Fibroblast of lung (primary cell): Measurements from ENCODE around the gene GRK5. TPM values are rescaled to one million over a fixed set of nuclear protein-coding genes. Genes with fewer than 3 reads are reported as not detected.

Source experiments
- DNase-seq, 2 donors: peaks; one replicate each; pipeline versions ENCODE4 v3.0.0 to v3.0.0-alpha.2; 2010; ENCODE audit warnings: low read depth in 2 of 2
- H2AFZ ChIP-seq: 2 replicates; pipeline ENCODE4 v1.5.1; 2012; ENCODE audit warnings: low read length, control low read depth, inconsistent platforms
- H3K27ac ChIP-seq: 2 replicates; pipeline ENCODE4 v1.5.1; 2011; ENCODE audit warnings: low read length, control low read depth; ENCODE audit not compliant: insufficient read depth
- H3K27me3 ChIP-seq: 2 replicates; pipeline ENCODE4 v1.5.1; 2011; ENCODE audit warnings: mild to moderate bottlenecking, low read length; ENCODE audit not compliant: control insufficient read depth, insufficient read depth
- H3K36me3 ChIP-seq: 2 replicates; pipeline ENCODE4 v1.5.1; 2011; ENCODE audit warnings: low read length; ENCODE audit not compliant: control insufficient read depth, insufficient read depth
- H3K4me1 ChIP-seq: 2 replicates; pipeline ENCODE4 v1.5.1; 2011; ENCODE audit warnings: low read length; ENCODE audit not compliant: control insufficient read depth, insufficient read depth; ENCODE audit errors: extremely low read depth
- H3K4me2 ChIP-seq: 2 replicates; pipeline ENCODE4 v1.5.1; 2011; ENCODE audit warnings: low read length, control low read depth; ENCODE audit not compliant: insufficient read depth; ENCODE audit errors: extremely low read depth
- H3K4me3 ChIP-seq, 4 experiments: fragments of 200-600 bp in 1 of 4; sonication (generic) in 1 of 4; replicated peaks in 1 of 4; 2 replicates each; pipeline ENCODE4 v1.5.1; 2011 to 2016; ENCODE audit warnings: low read length in 4 of 4, low read depth in 3 of 4, mild to moderate bottlenecking in 3 of 4, control low read depth in 2 of 4, inconsistent platforms in 1 of 4, mixed read lengths in 1 of 4; ENCODE audit not compliant: insufficient read depth in 1 of 4; ENCODE audit errors: control extremely low read depth in 1 of 4
- H3K79me2 ChIP-seq: 2 replicates; pipeline ENCODE4 v1.5.1; 2012; ENCODE audit warnings: mild to moderate bottlenecking, low read length, inconsistent platforms; ENCODE audit not compliant: control insufficient read depth, insufficient read depth
- H3K9ac ChIP-seq: 2 replicates; pipeline ENCODE4 v1.5.1; 2011; ENCODE audit warnings: mild to moderate bottlenecking, low read length, control low read depth; ENCODE audit not compliant: insufficient read depth
- H3K9me3 ChIP-seq: 2 replicates; pipeline ENCODE4 v1.5.1; 2012; ENCODE audit warnings: low read depth, low read length; ENCODE audit not compliant: control insufficient read depth, insufficient read depth
- H4K20me1 ChIP-seq: 2 replicates; pipeline ENCODE4 v1.5.1; 2011; ENCODE audit warnings: low read length; ENCODE audit not compliant: control insufficient read depth, insufficient read depth; ENCODE audit errors: extremely low read depth
- EZH2 ChIP-seq: IDR thresholded peaks from 2 replicates; pipeline ENCODE4 v1.5.1; 2012; ENCODE audit warnings: low read length, control low read depth, mild to moderate bottlenecking; ENCODE audit errors: missing control alignments
- polyA plus RNA-seq, 2 donors: library from polyadenylated mRNA; depleted of rRNA in 1 of 2; stranded (reverse) in 1 of 2; unstranded in 1 of 2; fragments of >200 nt; gene quantifications; 2 replicates each; pipeline ENCODE4 v1.2.1, GENCODE V29; 2011 to 2012; ENCODE audit warnings: missing spikeins in 1 of 2
- total RNA-seq: library from RNA; depleted of rRNA; stranded (reverse); fragments of >200 nt; gene quantifications from 2 replicates; pipeline ENCODE4 v1.2.1, GENCODE V29; 2014
- TF ChIP-seq, protein P1 (sequence below), 2 donors: IDR thresholded peaks in 1 of 2; conservative IDR thresholded peaks in 1 of 2; 1 replicate in 1 of 2; 2 replicates in 1 of 2; pipeline ENCODE4 v1.5.1; 2011 to 2012; ENCODE audit warnings: low read length in 2 of 2, control low read depth in 1 of 2, inconsistent platforms in 1 of 2, low read depth in 1 of 2, mild to moderate bottlenecking in 1 of 2

Gene GRK5
- total and polyA plus RNA-seq, 2 donors (not counting 1 experiment from before 2014, with no cell fraction given): 24.1 to 90.3 TPM

DNA sequence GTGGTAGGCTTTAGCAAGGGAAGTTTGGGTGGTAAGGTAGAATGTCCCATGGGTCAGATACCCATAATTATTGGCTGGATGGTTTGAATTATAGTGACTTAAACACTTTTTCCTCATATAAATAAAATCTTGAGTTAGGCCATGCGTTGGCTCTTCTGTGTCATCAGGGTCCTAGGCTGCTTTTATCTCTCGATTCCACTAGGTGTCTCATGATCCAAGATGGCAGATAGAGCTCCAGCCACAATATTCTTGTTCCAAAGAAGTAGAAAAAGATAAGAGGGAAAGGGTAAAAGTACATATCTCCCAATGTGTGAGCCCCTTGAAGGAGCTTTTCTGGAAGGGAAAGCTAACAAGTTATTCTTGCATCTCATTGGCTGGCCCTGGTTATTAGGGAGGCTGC, 144.7 kb downstream of the GRK5 start:
- H3K79me2 ChIP-seq: peaks cover 14% of the 10 kb centered on the region
- TF ChIP-seq EZH2: no peak
- TF ChIP-seq, protein P1, sequence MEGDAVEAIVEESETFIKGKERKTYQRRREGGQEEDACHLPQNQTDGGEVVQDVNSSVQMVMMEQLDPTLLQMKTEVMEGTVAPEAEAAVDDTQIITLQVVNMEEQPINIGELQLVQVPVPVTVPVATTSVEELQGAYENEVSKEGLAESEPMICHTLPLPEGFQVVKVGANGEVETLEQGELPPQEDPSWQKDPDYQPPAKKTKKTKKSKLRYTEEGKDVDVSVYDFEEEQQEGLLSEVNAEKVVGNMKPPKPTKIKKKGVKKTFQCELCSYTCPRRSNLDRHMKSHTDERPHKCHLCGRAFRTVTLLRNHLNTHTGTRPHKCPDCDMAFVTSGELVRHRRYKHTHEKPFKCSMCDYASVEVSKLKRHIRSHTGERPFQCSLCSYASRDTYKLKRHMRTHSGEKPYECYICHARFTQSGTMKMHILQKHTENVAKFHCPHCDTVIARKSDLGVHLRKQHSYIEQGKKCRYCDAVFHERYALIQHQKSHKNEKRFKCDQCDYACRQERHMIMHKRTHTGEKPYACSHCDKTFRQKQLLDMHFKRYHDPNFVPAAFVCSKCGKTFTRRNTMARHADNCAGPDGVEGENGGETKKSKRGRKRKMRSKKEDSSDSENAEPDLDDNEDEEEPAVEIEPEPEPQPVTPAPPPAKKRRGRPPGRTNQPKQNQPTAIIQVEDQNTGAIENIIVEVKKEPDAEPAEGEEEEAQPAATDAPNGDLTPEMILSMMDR (conservative IDR thresholded peaks at IDR 0.05 in 1 of 2, IDR thresholded peaks at IDR 0.05 in 1 of 2; ENCODE audit: low read depth in 1 of 2, low read length in 2 of 2): no peak
- DNase-seq: no peak

DNA sequence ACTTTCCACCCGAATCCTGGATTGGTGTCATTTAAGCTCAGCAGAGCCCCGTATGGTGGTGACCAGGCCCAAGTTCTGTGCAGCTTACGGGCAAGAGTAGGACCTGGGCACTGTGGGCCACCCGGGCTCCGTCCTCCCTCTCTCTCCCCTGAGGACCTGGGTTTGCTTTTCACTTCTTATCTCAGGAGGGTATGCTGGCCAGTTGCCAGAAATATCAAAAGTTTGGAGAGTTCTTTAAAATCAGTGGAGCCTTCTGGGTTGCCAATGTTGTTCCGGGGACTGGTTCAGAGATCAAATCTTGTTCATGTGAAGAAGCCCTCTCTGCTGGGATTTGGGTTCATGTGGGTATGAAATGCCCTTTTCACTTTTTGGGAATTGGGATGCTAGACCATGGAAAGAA, 145.4 kb downstream of the GRK5 start:
- Histone ChIP-seq H3K4me1 (peaks cover 22% of the 10 kb centered on the region), H4K20me1 (no peaks in the 10 kb centered on the region), H3K9ac (no peak overlapping the region), H2AFZ (no peak overlapping the region), H3K79me2 (peaks cover 13% of the 10 kb centered on the region), H3K27ac (no peak overlapping the region), H3K9me3 (no peaks in the 10 kb centered on the region), H3K4me3 (no peak overlapping the region), H3K27me3 (no peaks in the 10 kb centered on the region), H3K4me2 (no peak overlapping the region), H3K36me3 (no peaks in the 10 kb centered on the region)
- no peak for DNase-seq
- TF ChIP-seq, protein P1 (conservative IDR thresholded peaks at IDR 0.05 in 1 of 2, IDR thresholded peaks at IDR 0.05 in 1 of 2; ENCODE audit: low read depth in 1 of 2, low read length in 2 of 2): no peak

More for the DNA sequence above, 144.7 kb downstream of the GRK5 start:
- Histone ChIP-seq H3K9me3 (no peaks in the 10 kb centered on the region), H3K27ac (no peak overlapping the region), H3K4me1 (peaks cover 22% of the 10 kb centered on the region), H3K4me2 (no peak overlapping the region), H3K9ac (no peak overlapping the region), H3K27me3 (no peaks in the 10 kb centered on the region), H4K20me1 (no peaks in the 10 kb centered on the region), H2AFZ (no peak overlapping the region), H3K4me3 (no peak overlapping the region), H3K36me3 (no peaks in the 10 kb centered on the region)

DNA sequence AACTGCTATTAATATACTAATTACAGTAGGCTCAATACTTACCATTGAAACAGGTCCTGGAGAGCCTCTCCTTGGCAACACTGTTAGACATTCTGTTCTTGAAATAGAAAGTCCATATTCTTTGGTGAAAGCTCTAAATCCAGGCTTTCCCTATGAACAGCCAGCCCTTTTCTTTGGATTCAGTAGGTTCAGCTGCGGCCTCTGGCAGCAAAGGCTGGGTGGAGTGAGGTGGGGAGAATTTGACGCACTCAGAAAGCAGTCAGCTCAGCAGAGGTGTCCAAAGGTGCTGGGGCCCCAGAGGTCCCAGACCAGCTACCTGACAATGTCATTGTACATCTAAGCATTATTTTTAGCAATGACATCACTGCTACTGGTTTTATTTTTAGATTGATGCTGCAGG, 146.1 kb downstream of the GRK5 start:
- Histone ChIP-seq H2AFZ (no peak overlapping the region), H3K79me2 (peaks cover 10% of the 10 kb centered on the region), H3K27ac (no peak overlapping the region), H3K4me3 (no peak overlapping the region), H4K20me1 (no peaks in the 10 kb centered on the region), H3K27me3 (no peaks in the 10 kb centered on the region), H3K4me1 (peaks cover 20% of the 10 kb centered on the region), H3K4me2 (no peak overlapping the region), H3K9me3 (no peaks in the 10 kb centered on the region), H3K9ac (no peak overlapping the region), H3K36me3 (no peaks in the 10 kb centered on the region)
- no peak for DNase-seq
- TF ChIP-seq, protein P1 (conservative IDR thresholded peaks at IDR 0.05 in 1 of 2, IDR thresholded peaks at IDR 0.05 in 1 of 2; ENCODE audit: low read depth in 1 of 2, low read length in 2 of 2): no peak
- TF ChIP-seq EZH2: no peak
